HEK293 (cell line): ENCODE results near the gene SLC30A1.

ENCODE experiments used
- CTCF ChIP-seq: fragments of 450-650 bp; formaldehyde crosslinking; IDR thresholded peaks from 2 replicates; pipeline ENCODE4 v1.5.1; 2016; ENCODE audit warnings: missing biosample characterization, missing genetic modification characterization
- ELK4 ChIP-seq: IDR thresholded peaks from 2 replicates; pipeline ENCODE4 v1.6.1; 2011; ENCODE audit warnings: mild to moderate bottlenecking, low read depth, low read length, borderline replicate concordance
- MEIS1 ChIP-seq: sonication (generic); formaldehyde crosslinking; IDR thresholded peaks from 2 replicates; pipeline ENCODE4 v1.8.1; 2022; ENCODE audit warnings: missing genetic modification reagents, mild to moderate bottlenecking, borderline replicate concordance
- PRDM10 ChIP-seq: fragments of 450-650 bp; formaldehyde crosslinking; IDR thresholded peaks from 2 replicates; pipeline ENCODE4 v1.5.1; 2016; ENCODE audit warnings: missing biosample characterization, missing genetic modification characterization
- PRDM2 ChIP-seq: fragments of 450-650 bp; formaldehyde crosslinking; IDR thresholded peaks from 2 replicates; pipeline ENCODE4 v1.5.1; 2016; ENCODE audit warnings: missing biosample characterization, missing genetic modification characterization, borderline replicate concordance
- ZBTB8A ChIP-seq: fragments of 450-650 bp; formaldehyde crosslinking; IDR thresholded peaks from 2 replicates; pipeline ENCODE4 v1.5.1; 2016; ENCODE audit warnings: missing biosample characterization, missing genetic modification characterization
- ZNF10 ChIP-seq: fragments of 450-650 bp; formaldehyde crosslinking; IDR thresholded peaks from 2 replicates; pipeline ENCODE4 v1.5.1; 2017; ENCODE audit warnings: missing biosample characterization, missing genetic modification characterization
- ZNF121 ChIP-seq: fragments of 450-650 bp; formaldehyde crosslinking; IDR thresholded peaks from 2 replicates; pipeline ENCODE4 v1.5.1; 2016; ENCODE audit warnings: missing biosample characterization, missing genetic modification characterization
- ZNF133 ChIP-seq: fragments of 450-650 bp; formaldehyde crosslinking; IDR thresholded peaks from 2 replicates; pipeline ENCODE4 v1.5.1; 2016; ENCODE audit warnings: missing biosample characterization, missing genetic modification characterization
- ZNF138 ChIP-seq: fragments of 450-650 bp; formaldehyde crosslinking; IDR thresholded peaks from 2 replicates; pipeline ENCODE4 v1.5.1; 2016; ENCODE audit warnings: missing biosample characterization, missing genetic modification characterization, borderline replicate concordance
- ZNF274 ChIP-seq, 2 experiments: fragments of 200-500 bp in 1 of 2; fragments of 450-650 bp in 1 of 2; sonication (Bioruptor generic) in 1 of 2; formaldehyde crosslinking in 1 of 2; IDR thresholded peaks; 2 replicates each; pipeline versions ENCODE4 v1.5.1 to v1.6.1; 2014 to 2016; ENCODE audit warnings: borderline replicate concordance in 1 of 2, inconsistent platforms in 1 of 2, low read length in 1 of 2, missing biosample characterization in 1 of 2, missing genetic modification characterization in 1 of 2
- ZNF544 ChIP-seq: fragments of 450-650 bp; formaldehyde crosslinking; IDR thresholded peaks from 2 replicates; pipeline ENCODE4 v1.5.0; 2017; ENCODE audit warnings: missing biosample characterization, missing genetic modification characterization
- ZXDB ChIP-seq: fragments of 450-650 bp; formaldehyde crosslinking; IDR thresholded peaks from 2 replicates; pipeline ENCODE4 v1.5.1; 2016; ENCODE audit warnings: missing biosample characterization, missing genetic modification characterization

- TF ChIP-seq ZNF138 (no peak), MEIS1 (CRISPR knock-in tag) (no peak), ZNF133 (tag by site-specific recombination) (no peak), PRDM10 (tag by site-specific recombination) (no peak), ZNF121 (tag by site-specific recombination) (no peak), CTCF (tag by site-specific recombination) (no peak), ZNF10 (tag by site-specific recombination) (no peak), PRDM2 (tag by site-specific recombination) (no peak), ELK4 (no peak), ZNF544 (tag by site-specific recombination) (no peak), ZBTB8A (tag by site-specific recombination) (no peak), ZXDB (tag by site-specific recombination) (no peak), ZNF274 (IDR thresholded peaks at IDR 0.05; ENCODE audit: low read length) (no peak), ZNF274 (tag by site-specific recombination; IDR thresholded peaks at IDR 0.05; ENCODE audit: borderline replicate concordance) (no peak)
Measured at GRCh38 chr1:211541720-211542477, 37.1 kb downstream of the SLC30A1 start.
